ENCODE measurements around the gene GNA12. TPM values are rescaled to one million over a fixed set of nuclear protein-coding genes. Genes with fewer than 3 reads are reported as not detected.

Gene GNA12
- total and polyA plus RNA-seq, 9 of the 15 experiments (the other 6 are each of a cell fraction or from before 2014, with no cell fraction given), result 0.65 to 32.7 (median 9.6) TPM

GRCh38 chr7:2844153-2845033, at the start of gene GNA12 (continued):
- TF ChIP-seq ZNF512 (tag; IDR thresholded peaks at IDR 0.05), result no peak
- TF ChIP-seq SIRT6 (IDR thresholded peaks at IDR 0.05; ENCODE audit: low read depth, low read length), result no peak
- TF ChIP-seq KLF16 (IDR thresholded peaks at IDR 0.05), result no peak
- TF ChIP-seq HSF4 (CRISPR knock-in tag; IDR thresholded peaks at IDR 0.05; ENCODE audit: borderline replicate concordance), result no peak
- TF ChIP-seq ZNF644 (tag; IDR thresholded peaks at IDR 0.05; ENCODE audit: low read depth), result no peak
- no peak for TF ChIP-seq NCOA6 (IDR thresholded peaks at IDR 0.05)
- no peak for TF ChIP-seq ZNF780A (CRISPR knock-in tag; IDR thresholded peaks at IDR 0.05)
- no peak for TF ChIP-seq CCAR2 (IDR thresholded peaks at IDR 0.05; ENCODE audit: low read depth, low read length)
- no peak for TF ChIP-seq E2F1 (CRISPR knock-in tag; IDR thresholded peaks at IDR 0.05)
- no peak for TF ChIP-seq MCM2 (IDR thresholded peaks at IDR 0.05; ENCODE audit: low read depth)
- TF ChIP-seq ARHGAP35 (IDR thresholded peaks at IDR 0.05; ENCODE audit: partially characterized antibody), result no peak
- no peak for TF ChIP-seq ZBTB2 (IDR thresholded peaks at IDR 0.05)
- TF ChIP-seq ZNF165 (CRISPR knock-in tag; IDR thresholded peaks at IDR 0.05; ENCODE audit: borderline replicate concordance), result 0 out of 2 replicates have a peak, but pooled peaks have one; percentile 45
- no peak for TF ChIP-seq NFATC3 (IDR thresholded peaks at IDR 0.05)
- no peak for TF ChIP-seq ZNF212 (CRISPR knock-in tag; IDR thresholded peaks at IDR 0.05)
- 0 out of 2 replicates have a peak, but pooled peaks have one; percentile 18 for TF ChIP-seq E2F3 (CRISPR knock-in tag; IDR thresholded peaks at IDR 0.05)
- no peak for TF ChIP-seq HMGXB4 (CRISPR knock-in tag; IDR thresholded peaks at IDR 0.05)
- peak; percentile 65; the same call in 1 of the 2 replicates for TF ChIP-seq HMBOX1 (IDR thresholded peaks at IDR 0.05)
- no peak for TF ChIP-seq MAX (CRISPR knock-in tag; IDR thresholded peaks at IDR 0.05)
- no peak for TF ChIP-seq ZNF311 (CRISPR knock-in tag; IDR thresholded peaks at IDR 0.05)
- no peak for TF ChIP-seq RFX7 (CRISPR knock-in tag; IDR thresholded peaks at IDR 0.05)
- TF ChIP-seq SP1 (CRISPR knock-in tag; IDR thresholded peaks at IDR 0.05), result peak; percentile 84
- TF ChIP-seq EHMT2 (IDR thresholded peaks at IDR 0.05), result no peak

Data from K562 (cell line).